ENCODE results near the gene ADNP2. TPM values are rescaled to one million over a fixed set of nuclear protein-coding genes. Genes with fewer than 3 reads are reported as not detected.

The ADNP2 gene
- total RNA-seq, 1 donor from 2014 or later, result 31.0 TPM

DNA sequence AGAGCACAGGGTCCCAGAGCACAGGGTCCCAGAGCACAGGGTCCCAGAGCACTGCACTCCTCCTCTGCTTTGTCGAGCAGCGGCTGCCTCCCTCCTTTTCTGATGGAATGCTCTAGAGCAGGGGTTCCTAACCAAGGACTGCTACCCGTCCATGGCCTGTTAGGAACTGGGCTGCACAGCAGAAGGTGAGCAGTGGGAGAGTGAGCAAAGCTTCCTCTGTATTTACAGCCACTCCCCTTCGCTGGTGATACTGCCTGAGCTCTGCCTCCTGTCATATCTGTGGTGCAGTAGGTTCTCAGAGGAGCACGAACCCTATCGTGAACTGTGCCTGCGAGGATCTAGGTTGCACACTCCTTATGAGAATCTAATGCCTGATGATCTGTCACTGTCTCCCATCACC is 33.1 kb upstream of the ADNP2 start:
- Mint-ChIP-seq H3K9me3 (ENCODE audit: unreplicated experiment) (peaks cover 7% of the 10 kb centered on the region), H3K36me3 (ENCODE audit: unreplicated experiment) (peaks cover 18% of the 10 kb centered on the region), H3K27ac (ENCODE audit: unreplicated experiment) (no peak overlapping the region), H3K27me3 (ENCODE audit: unreplicated experiment) (peaks cover 5% of the 10 kb centered on the region), H3K4me1 (ENCODE audit: low read depth, unreplicated experiment) (no peaks in the 10 kb centered on the region), H3K4me3 (ENCODE audit: unreplicated experiment) (no peak overlapping the region)
- DNase-seq, result no peak
- TF ChIP-seq, protein P1, sequence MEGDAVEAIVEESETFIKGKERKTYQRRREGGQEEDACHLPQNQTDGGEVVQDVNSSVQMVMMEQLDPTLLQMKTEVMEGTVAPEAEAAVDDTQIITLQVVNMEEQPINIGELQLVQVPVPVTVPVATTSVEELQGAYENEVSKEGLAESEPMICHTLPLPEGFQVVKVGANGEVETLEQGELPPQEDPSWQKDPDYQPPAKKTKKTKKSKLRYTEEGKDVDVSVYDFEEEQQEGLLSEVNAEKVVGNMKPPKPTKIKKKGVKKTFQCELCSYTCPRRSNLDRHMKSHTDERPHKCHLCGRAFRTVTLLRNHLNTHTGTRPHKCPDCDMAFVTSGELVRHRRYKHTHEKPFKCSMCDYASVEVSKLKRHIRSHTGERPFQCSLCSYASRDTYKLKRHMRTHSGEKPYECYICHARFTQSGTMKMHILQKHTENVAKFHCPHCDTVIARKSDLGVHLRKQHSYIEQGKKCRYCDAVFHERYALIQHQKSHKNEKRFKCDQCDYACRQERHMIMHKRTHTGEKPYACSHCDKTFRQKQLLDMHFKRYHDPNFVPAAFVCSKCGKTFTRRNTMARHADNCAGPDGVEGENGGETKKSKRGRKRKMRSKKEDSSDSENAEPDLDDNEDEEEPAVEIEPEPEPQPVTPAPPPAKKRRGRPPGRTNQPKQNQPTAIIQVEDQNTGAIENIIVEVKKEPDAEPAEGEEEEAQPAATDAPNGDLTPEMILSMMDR (IDR thresholded peaks at IDR 0.05; ENCODE audit: partially characterized antibody, unreplicated experiment), result no peak

DNA sequence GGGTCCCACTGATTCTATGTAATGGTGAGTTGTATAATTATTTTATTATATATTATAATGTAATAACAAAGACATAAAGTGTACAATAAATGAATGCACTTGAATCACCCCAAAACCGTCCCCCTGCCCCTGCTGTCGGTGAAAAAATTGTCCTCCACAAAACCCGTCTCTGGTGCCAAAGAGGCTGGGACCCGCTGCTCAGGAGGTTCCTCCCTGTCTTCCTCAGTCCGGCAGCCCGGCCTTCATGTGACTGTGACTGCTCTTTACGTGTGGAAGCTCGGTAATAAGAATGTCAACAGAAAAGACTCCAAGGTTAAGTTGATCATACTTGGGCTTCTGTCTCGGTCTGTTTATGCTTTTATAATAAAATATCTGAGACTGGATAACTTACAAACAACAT is 32.7 kb upstream of the ADNP2 start:
- TF ChIP-seq, protein P1 (IDR thresholded peaks at IDR 0.05; ENCODE audit: partially characterized antibody, unreplicated experiment), result no peak
- no peak overlapping the region for H3K27ac Mint-ChIP-seq (ENCODE audit: unreplicated experiment)

DNA sequence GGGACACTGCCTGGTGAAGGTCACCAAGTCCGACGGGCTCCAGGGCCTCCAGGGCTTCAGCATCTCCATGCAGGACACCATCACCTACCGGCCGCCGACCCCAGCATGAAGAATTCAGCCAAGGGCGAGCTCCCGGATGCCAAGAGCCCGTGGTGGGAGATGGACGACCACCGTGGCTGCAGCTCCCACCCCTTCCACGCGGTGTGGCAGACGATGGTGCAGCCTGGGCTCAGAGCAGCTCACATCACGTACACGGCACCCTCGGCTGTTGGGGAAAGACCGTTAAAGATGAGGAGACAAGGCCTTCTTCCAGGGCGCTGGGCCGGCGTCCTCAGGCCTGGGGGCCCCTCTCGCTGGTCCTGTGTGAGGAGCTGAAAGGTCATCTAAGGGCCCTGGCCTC is 31.2 kb upstream of the ADNP2 start:
- peaks cover 22% of the 10 kb centered on the region for H3K36me3 Mint-ChIP-seq (ENCODE audit: unreplicated experiment)
- TF ChIP-seq, protein P1 (IDR thresholded peaks at IDR 0.05; ENCODE audit: partially characterized antibody, unreplicated experiment), result no peak
- no peaks in the 10 kb centered on the region for H3K4me1 Mint-ChIP-seq (ENCODE audit: low read depth, unreplicated experiment)
- peaks cover 7% of the 10 kb centered on the region for H3K9me3 Mint-ChIP-seq (ENCODE audit: unreplicated experiment)
- DNase-seq, result no peak
- no peak overlapping the region for H3K27ac Mint-ChIP-seq (ENCODE audit: unreplicated experiment)
- no peak overlapping the region for H3K4me3 Mint-ChIP-seq (ENCODE audit: unreplicated experiment)
- peaks cover 5% of the 10 kb centered on the region for H3K27me3 Mint-ChIP-seq (ENCODE audit: unreplicated experiment)

More for the DNA sequence above, 32.7 kb upstream of the ADNP2 start:
- H3K27me3 Mint-ChIP-seq (ENCODE audit: unreplicated experiment), result peaks cover 5% of the 10 kb centered on the region
- no peaks in the 10 kb centered on the region for H3K4me1 Mint-ChIP-seq (ENCODE audit: low read depth, unreplicated experiment)
- H3K36me3 Mint-ChIP-seq (ENCODE audit: unreplicated experiment), result peaks cover 18% of the 10 kb centered on the region
- DNase-seq, result no peak
- H3K9me3 Mint-ChIP-seq (ENCODE audit: unreplicated experiment), result peaks cover 7% of the 10 kb centered on the region
- no peak overlapping the region for H3K4me3 Mint-ChIP-seq (ENCODE audit: unreplicated experiment)

DNA sequence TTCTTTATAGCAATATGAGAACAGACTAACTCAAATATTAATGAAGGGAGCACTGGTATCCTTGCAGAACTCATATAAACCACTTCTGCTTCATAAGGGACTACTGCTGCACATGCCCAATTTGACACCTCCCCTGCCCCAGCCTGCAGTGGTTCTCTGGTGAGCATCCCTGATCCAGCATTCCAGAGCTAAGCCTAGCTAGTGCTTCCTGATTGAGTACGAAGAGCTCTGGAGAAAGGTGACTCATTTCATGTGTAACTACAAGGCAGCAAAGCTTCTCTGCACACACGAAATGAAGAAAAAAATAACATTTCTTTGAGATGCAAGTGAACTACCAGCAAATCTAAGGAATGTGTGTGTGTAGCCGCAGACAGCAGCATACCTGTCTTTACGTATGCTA is 22.8 kb upstream of the ADNP2 start:
- peaks cover 13% of the 10 kb centered on the region for H3K36me3 Mint-ChIP-seq (ENCODE audit: unreplicated experiment)
- H3K27me3 Mint-ChIP-seq (ENCODE audit: unreplicated experiment), result peaks cover 2% of the 10 kb centered on the region
- no peak overlapping the region for H3K27ac Mint-ChIP-seq (ENCODE audit: unreplicated experiment)
- no peaks in the 10 kb centered on the region for H3K4me1 Mint-ChIP-seq (ENCODE audit: low read depth, unreplicated experiment)
- H3K4me3 Mint-ChIP-seq (ENCODE audit: unreplicated experiment), result no peak overlapping the region
- no peak for DNase-seq
- TF ChIP-seq, protein P1 (IDR thresholded peaks at IDR 0.05; ENCODE audit: partially characterized antibody, unreplicated experiment), result no peak
- H3K9me3 Mint-ChIP-seq (ENCODE audit: unreplicated experiment), result peaks cover 7% of the 10 kb centered on the region

DNA sequence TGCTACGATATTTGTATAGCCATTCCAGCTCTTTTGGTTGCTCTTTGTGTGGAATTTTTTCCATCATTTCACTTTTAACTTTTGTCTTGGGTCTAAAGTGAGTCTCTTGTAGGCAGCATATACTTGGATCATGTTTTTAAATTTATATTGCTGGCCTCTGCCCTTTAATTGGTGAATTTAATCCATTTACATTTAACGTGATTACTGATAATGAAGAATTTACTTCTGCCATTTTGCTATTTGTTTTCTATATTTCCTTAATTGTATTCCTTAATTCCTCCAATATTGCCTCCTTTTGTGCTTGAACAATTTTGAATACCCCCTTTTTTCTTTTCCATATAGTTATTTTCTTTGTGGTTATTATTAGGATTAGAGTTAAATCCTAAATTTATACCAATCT is 21.0 kb upstream of the ADNP2 start:
- Mint-ChIP-seq H3K4me1 (ENCODE audit: low read depth, unreplicated experiment) (no peaks in the 10 kb centered on the region), H3K36me3 (ENCODE audit: unreplicated experiment) (peaks cover 9% of the 10 kb centered on the region), H3K27me3 (ENCODE audit: unreplicated experiment) (peaks cover 2% of the 10 kb centered on the region), H3K27ac (ENCODE audit: unreplicated experiment) (no peak overlapping the region), H3K4me3 (ENCODE audit: unreplicated experiment) (no peak overlapping the region), H3K9me3 (ENCODE audit: unreplicated experiment) (peaks cover 7% of the 10 kb centered on the region)
- TF ChIP-seq, protein P1 (IDR thresholded peaks at IDR 0.05; ENCODE audit: partially characterized antibody, unreplicated experiment), result no peak
- DNase-seq, result no peak
